GM12875 (cell line): ENCODE results near the gene MKLN1.
"Not testable (repeated sequence)": the region's sequence is repeated elsewhere in the genome, so short reads cannot be mapped to it uniquely, and the experiment has no call there.

Source experiments
- H3K4me3 ChIP-seq: one replicate; pipeline ENCODE4 v1.5.1; 2011; ENCODE audit warnings: low read depth, low read length, control low read depth
- TF ChIP-seq, protein P1 (sequence below): IDR thresholded peaks from 2 replicates; pipeline ENCODE4 v1.5.1; 2011; ENCODE audit warnings: low read depth, mild to moderate bottlenecking, control low read depth, inconsistent platforms, low read length, moderate library complexity, borderline replicate concordance; ENCODE audit not compliant: insufficient read depth

The MKLN1 gene

DNA sequence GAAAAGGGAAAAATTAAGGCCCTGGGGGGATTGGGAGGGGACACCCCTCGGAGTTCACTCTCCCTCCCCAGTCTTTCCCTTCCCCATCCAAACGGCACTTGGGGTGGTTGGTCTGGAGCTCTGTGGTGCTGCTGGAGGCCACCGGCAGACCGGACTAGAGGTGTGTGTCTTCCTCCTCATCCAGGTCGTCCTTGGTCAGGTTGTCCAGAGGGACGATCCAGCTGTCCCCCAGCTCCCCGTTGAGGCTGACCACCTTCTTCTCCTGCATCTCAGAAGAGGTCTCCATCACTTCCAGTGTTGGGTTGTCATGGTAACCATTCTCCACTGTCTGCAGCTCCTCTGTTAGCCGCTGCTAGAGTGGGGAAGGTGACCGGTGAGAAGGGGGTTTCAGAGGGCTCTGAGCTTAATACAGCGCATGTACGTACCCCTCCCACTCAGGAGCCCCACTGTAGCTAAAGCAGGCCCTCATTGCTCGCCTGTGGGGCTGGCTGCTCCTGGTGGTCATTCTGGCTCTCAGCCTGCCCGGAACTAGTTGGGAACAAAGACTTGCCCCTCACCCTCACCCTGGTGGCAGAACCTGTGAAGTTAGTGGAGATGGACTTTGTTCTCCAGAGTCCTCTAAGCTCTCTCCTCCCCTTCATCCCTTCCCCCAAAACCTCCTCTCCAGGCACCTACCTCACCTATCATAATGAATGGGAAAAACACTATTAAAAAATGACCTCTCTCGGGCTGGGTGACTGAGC, 176.7 kb downstream of the MKLN1 start:
- H3K4me3 ChIP-seq: no peak overlapping the region
- TF ChIP-seq, protein P1, sequence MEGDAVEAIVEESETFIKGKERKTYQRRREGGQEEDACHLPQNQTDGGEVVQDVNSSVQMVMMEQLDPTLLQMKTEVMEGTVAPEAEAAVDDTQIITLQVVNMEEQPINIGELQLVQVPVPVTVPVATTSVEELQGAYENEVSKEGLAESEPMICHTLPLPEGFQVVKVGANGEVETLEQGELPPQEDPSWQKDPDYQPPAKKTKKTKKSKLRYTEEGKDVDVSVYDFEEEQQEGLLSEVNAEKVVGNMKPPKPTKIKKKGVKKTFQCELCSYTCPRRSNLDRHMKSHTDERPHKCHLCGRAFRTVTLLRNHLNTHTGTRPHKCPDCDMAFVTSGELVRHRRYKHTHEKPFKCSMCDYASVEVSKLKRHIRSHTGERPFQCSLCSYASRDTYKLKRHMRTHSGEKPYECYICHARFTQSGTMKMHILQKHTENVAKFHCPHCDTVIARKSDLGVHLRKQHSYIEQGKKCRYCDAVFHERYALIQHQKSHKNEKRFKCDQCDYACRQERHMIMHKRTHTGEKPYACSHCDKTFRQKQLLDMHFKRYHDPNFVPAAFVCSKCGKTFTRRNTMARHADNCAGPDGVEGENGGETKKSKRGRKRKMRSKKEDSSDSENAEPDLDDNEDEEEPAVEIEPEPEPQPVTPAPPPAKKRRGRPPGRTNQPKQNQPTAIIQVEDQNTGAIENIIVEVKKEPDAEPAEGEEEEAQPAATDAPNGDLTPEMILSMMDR: no peak

DNA sequence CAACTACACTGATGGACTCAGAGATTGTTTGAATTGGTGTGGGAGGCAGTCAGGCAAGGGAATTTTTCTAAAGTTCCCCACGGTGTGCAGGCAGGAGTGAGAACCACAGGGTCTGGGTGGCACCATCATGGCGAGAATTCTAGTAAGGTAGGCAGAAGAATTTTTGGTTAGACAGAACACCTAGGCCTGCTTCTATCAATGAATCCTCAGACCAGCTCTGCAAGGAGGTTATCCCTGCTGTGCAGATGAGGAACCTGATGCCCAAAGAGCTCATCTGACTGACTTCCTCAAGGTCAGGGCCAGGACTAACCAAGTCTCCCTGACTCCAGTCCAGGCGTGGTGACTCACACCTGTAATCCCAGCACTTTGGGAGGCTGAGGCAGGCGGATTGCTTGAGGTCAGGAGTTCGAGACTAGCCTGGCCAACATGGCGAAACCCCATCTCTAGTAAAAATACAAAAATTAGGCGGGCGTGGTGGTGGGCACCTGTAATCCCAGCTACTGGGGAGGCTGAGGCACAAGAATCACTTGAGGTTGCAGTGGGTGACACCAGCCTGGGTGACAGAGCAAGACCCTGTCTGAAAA, 177.5 kb downstream of the MKLN1 start:
- H3K4me3 ChIP-seq: not testable (repeated sequence)

DNA sequence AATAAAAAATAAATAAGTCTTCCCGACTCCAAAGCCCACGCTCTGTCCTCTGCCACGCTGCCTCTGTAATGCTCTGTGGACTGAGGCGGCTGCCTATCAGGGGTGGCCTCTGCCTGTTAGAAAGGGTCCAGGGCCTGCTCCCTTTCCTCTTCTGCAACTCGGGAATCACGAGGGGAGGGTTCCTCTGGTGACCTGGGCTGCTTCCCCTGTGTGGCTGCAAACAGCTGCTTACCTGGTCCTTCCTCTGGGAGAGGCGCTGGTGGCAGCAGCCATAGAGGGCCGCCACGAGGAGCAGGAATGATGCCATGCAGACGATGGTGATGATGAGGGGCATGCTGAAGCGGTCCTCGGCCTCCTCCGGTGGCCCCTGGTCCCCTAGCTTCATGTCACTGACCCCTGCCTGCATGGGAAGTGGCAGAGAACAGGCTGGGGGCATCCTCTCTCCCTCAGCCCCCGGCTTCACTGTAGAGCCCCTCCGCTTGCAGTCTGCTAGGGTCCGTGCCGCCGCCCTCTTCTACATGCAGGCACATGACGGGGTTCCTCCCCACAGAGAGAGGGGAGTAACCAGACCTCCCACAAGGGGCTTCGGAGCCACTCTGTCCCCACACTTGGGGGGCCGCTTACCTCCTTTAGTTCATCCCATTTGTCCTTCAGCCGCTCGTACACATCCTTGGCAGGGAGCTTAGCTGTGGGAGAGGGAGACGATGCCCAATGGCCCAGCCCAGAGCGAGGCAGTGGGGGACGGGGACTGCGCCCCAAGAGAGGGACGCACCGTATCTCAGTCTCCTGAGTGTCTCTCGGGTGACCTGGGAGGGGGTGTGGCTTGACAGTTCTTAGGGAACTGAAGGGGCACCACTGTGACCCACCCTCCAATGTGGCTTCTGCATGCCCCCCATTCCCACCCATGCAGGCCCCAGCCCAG, 178.2 kb downstream of the MKLN1 start:
- H3K4me3 ChIP-seq: no peak overlapping the region
- TF ChIP-seq, protein P1: no peak

DNA sequence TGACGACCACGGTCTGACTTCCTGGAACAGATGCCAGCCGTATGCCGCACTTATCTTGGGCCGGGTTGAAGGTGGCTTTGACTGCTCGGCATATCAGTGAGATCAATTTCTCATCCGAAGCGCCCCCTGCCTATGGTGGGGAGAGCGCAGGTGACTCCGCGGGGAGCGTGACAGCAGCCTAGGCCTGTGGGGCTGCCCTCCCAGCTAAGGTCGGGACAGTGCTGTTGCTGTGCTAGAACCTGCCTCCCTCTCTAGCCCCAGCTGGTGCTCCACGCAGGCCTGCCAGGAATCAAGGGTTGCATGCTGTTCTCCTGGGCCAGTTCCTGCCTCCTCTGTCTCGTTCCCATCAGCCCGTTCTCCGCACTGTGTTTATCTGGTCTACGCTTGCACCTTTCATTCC, 178.9 kb downstream of the MKLN1 start:
- H3K4me3 ChIP-seq: no peak overlapping the region
- TF ChIP-seq, protein P1: no peak

DNA sequence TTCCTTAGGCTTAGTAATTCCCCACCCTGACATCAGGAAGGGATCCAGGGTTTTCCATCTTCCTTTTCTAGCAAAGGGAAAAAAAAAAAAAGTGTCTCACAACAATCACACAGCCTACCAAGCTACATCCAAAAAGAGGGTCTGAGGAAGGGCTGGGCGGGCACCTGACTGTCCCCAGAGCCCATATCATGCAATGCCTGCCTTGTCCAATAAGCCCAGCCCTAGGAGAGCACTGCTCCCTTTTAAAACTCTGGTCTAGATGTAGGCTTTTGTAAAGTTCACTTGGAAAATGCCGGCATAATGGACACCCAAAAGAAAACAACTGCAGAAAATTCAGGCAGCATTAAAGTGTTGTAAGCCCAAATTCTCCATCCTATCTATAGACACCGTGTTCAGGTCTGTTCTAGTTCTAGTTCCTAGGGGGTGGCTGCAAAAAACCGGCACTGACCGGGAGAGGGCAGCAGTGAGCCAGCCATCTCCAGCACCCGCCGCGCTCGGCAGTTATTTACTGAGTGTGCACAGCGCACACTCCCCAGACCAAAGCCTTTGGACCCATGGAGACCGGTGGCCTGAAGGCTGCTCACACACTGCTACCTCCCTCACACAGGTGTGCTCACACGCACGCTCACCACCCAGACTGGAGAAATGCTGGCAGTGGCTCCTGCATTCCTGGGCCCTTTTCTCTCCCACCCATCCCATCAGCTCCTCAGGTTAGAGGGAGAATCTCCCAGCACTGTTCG, 180.1 kb downstream of the MKLN1 start:
- TF ChIP-seq, protein P1: peak; percentile 92
- no peak overlapping the region for H3K4me3 ChIP-seq

DNA sequence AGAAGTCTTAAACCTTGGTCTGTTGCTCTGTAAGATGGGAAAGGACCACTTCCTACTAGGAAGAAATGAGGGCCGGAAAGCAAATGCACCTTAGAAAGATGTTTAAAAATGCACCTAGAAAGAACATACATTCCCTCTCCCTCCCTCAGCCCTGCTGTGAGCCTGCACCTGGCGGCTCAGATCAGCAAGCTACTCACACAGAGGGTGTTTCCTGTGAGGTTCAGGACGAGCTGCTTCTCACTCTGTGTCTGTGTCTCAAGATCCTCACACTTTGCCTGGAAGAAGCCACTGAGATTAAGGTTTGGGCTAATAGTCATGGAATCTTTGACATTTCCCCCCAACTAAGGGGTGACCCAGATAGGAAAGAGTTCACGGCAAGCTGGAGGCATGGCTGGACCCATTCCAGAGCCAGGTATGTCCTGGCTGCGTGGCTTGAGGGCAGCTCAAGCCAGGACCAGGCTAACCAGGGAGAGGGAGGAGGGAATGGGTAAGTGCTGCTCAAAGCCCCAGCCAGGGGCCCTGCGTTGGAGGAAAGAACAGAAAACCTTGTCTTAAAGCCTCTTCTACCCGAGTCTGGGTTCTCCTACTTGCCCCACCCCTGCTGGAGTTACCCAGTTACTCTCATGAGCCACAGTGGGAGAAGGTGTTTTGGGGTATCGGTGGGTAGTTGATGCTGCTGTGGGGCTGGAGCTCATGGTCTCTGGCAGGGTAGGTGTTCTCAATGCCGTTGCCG, 181.2 kb downstream of the MKLN1 start:
- TF ChIP-seq, protein P1: no peak
- H3K4me3 ChIP-seq: no peak overlapping the region
